Astrocyte of the cerebellum (primary cell): Measurements from ENCODE around the gene NPSR1.

Source experiments
- DNase-seq: peaks from one replicate; pipeline ENCODE4 v3.0.0-alpha.2; 2011; ENCODE audit warnings: low read depth
- H3K4me3 ChIP-seq: 2 replicates; pipeline ENCODE4 v1.5.1; 2011; ENCODE audit warnings: mild to moderate bottlenecking, low read depth, low read length, moderate library complexity
- CTCF ChIP-seq: IDR thresholded peaks from 2 replicates; pipeline ENCODE4 v1.5.1; 2012; ENCODE audit warnings: low read length, low read depth, moderate library complexity, mild to moderate bottlenecking; ENCODE audit errors: missing control alignments
- in situ Hi-C: cut with HindIII; loops from 2 replicates; pipeline ENCODE4 v1.10.0; 2017; ENCODE audit warnings: low sequenced_read_pairs

Gene NPSR1

GRCh38 chr7:34709771-34710170, 51.8 kb downstream of the NPSR1 start:
- DNase-seq = no peak
- no peak for TF ChIP-seq CTCF
- H3K4me3 ChIP-seq = no peak overlapping the region
- in situ Hi-C loops = no loop called here

DNA sequence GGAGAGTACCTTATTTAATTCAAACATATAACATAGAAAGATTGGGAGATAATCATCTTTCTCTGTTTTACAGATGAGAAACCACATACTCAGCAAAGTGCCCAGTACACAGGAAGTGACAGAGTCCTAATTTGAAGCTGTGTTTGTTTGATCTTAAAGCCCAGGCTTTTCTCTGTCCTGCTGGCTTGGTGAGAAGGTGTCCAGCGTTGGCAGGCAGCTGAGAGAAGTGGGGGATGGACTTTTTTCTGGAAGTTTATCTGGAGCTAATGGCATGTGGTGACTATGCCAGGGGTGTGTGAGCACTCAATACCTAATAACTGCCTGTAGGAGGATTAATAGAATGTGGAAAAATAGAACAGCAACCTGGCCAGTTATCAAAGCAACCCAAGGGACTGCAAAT, 60.8 kb downstream of the NPSR1 start:
- in situ Hi-C loops = no loop called here
- TF ChIP-seq CTCF = no peak
- DNase-seq = no peak
- no peak overlapping the region for H3K4me3 ChIP-seq

- in situ Hi-C loops = no loop called here
- DNase-seq = no peak
- no peak overlapping the region for H3K4me3 ChIP-seq
- no peak for TF ChIP-seq CTCF
Measured at GRCh38 chr7:34719636-34720035, 61.6 kb downstream of the NPSR1 start.

DNA sequence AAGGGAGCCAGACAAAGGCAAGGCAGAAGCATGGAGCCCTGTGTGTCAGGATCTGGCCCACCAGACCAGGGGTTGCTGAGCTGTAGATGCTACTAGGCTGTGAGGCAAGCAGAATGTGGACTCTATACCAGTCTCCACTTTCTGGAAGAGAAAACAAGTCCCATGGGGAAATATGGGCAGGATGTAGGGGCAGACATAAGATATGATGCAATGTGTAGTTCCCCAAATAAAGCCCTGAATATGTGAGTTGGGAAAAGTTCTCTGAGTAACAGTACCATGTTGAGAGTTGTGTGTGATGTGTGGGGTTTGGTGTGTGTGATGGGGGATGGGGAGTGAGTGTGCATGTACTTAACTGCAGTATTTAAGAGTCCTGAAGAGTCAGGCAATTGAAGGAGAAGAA, 62.3 kb downstream of the NPSR1 start:
- H3K4me3 ChIP-seq = no peak overlapping the region
- in situ Hi-C loops = no loop called here
- TF ChIP-seq CTCF = no peak
- DNase-seq = no peak

GRCh38 chr7:34723338-34723737, 65.3 kb downstream of the NPSR1 start:
- DNase-seq = no peak
- in situ Hi-C loops = no loop called here
- H3K4me3 ChIP-seq = no peak overlapping the region
- TF ChIP-seq CTCF = no peak

DNA sequence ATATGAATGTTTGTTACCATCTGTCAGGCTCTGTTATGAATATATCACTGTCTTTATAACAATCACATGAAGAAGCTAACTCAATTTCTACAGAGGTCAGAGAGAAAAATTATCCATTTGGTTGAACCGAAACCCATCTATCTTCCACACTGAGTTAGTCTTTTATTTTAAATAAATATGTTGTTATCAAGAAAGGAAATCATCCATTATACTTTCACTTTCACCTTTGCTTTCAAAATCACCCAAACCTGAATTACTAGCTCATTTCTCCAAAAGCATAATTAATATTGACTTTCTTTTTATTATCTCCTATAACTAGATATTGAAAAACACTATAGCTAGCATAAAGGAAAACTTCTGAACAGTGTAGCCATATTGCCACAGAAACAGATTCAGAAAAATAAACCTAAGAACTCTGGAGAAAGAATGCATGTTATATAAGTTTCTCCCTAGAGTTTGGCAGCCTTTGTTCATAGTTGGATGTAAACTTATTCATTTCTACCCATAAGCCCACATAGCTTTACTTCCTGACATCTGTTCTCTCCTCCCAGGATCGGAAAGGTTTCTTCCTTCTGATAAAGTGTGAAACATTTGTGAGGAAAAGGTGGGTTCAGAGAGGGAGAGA, 66.0 kb downstream of the NPSR1 start:
- no peak for TF ChIP-seq CTCF
- no peak overlapping the region for H3K4me3 ChIP-seq
- DNase-seq = no peak
- in situ Hi-C loops = no loop called here
